ENCODE data around the gene PMS1.
"Not testable (repeated sequence)": the region's sequence is repeated elsewhere in the genome, so short reads cannot be mapped to it uniquely, and the experiment has no call there.

PMS1 gene

DNA sequence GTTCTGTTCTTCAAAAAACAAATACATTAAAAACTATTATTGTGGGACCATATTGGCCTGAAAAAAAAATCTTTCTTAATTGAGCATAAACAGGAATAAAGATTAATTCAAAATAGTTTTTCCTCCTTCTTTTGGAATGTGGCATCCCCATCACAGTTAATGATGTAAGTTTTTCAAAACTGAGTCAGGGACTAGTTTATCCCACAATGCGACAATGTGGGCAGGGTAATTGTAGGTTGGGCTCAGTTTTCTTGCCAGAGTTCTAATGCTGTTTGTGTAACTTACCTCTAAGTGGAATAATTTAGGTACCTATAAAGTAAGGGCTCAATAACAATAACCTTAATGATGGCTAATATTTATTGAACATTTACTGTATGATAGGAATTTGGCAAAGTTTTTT, 82.0 kb downstream of the PMS1 start:
- DNase-seq = no peak

DNA sequence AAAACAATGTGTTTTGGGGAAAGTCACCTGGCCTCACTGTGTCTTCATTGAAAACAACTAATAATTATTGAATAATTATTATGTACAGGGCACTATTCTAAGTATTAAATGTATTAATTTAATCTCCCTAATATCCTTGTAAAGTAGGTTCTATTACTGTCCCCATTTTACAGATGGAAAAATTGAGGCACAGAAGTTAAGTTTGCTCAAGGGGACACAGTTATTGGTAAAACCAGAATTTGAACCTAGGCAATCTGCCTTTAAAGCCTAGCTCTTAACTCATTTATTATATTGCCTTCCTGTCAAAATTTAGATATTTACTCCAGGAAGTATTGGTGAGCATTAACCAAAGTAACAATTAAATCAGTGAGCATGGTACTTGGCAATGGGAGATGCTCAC, 84.6 kb downstream of the PMS1 start:
- DNase-seq = no peak

DNA sequence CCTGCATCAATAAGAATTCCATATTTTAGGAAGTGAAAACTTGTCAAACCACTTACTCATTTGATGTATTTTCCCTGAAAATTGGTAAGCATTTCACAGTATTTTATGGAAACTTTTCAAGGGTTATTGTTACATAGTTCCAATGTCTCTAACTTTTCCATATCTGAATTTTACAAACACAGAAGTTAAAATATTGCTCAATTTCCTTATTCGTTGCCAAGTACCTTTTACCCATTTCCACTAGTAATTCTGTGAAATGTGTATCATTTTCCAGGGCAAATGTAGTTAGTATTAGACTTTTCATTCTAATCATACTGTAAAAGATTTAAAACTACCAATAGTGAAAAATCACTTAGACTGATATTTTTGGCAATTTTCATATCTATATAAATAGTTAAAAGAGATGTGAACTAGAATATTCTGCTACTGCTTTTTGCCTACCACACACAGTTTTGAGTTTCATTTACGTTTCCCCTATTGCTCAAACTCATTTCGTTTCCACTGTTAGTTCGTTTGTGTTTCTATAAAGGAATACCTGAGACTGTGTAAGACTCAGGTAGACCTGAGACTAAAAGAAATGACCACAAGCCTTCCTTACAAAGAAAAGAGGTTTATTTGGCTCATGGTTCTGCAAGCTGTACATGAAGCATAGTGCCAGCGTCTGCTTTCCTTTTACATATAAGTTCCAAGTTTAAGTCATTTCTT, 86.3 kb downstream of the PMS1 start:
- no peak for DNase-seq

DNA sequence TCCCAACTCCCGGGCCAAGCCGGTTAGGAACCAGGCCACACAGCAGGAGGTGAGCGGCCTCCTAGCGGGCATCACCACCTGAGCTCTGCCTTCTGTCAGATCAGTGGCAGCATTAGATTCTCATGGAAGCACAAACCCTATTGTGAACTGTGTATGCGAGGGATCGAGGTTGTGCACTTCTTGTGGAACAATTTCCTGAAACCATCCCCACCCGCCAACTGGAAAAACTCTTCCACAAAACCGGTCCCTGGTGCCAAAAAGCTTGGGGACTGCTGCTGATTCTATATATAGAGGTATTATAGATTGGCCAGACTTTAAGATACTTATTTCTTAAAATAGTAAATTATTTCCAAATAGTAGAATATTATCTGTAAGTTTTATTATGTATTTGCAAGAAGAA, 89.4 kb downstream of the PMS1 start:
- no peak for DNase-seq

DNA sequence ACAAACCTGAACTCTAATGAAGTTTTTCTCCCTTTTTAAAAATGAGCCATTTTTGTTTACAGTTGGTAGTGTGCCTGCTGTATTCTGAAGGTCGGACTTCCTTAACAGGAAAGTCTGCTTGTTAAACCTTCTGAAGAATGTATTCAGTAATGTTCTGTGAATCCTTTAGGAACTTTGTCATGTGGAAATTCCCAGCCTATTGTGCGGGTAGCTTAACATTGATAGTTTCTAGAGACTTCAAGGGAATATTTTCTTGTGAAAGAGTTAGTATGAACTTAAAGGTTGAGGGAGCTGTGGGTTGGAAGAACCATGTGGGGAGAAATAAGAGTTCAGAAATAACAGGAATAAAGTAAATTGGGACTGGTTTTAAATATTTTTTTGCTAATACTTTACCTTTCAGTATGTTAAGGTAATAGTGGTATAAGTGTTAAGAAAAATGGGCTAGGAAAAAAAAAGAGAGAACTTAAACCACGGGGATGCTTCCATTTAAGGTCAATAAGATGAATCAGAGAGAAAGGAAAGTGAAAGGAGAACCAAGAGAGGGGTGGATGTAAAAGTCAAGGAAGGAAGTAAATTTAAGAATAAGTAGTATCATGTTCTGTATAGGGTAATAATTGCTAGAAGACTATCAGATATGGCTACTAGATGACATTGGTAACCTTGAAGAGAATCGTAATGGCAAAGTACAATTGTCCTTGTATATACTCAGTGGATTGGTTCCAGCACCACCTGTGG, 90.5 kb downstream of the PMS1 start:
- DNase-seq = no peak

DNA sequence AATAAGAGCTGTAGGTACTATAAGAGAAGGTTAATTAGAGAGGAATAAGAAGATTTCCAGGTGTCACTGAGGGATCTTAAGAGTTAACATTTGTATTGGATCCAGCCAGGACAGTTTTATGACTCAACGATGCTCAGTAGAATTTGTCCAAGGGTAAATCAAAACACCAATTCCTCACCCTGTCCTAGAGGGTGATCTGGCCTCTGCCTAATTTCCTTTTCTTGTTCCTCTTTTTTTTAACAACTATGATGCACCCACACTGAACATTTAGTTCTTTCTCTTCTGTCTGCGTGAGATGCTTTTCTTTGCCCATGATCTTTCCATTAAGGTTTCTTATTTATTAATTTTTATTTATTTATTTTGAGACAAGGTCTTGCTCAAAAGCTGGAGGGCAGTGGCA, 92.0 kb downstream of the PMS1 start:
- no peak for DNase-seq

DNA sequence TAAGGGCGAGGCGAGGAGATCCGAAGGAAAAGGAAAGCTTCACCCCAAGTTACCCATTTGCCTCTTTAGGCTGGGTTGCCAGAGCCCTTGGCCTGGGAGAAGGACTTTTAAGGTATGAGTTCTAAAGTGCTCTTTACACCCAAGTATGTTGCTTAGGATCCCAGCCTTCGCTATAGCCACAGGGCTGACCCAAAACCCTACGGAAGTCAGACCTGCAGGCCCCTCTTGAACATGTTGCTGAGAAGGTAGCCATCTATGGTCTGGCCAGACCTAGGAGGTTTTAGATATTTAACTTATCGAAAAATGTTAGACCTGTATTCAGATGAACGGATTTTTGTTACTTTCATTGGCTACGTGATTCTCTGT, 95.4 kb downstream of the PMS1 start:
- DNase-seq = no peak

DNA sequence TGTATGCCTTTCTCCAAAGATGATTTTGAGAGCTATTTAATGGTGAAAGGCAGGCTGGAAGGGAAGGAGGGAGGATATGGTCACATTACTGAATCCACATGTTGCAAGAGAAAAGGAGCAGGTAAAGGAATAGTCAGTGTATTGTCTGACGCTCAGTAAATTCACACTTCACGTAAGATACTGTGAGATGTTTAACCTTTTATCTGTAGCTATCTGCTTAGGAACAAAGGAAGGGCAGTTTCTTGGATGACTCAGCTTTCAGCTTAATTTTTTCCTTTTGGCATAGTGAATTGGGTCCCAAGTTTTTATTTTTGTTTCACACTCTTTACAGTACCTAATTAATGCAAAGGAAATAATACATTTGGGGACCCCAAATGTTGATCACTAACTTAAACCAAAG, 96.2 kb downstream of the PMS1 start:
- no peak for DNase-seq

DNA sequence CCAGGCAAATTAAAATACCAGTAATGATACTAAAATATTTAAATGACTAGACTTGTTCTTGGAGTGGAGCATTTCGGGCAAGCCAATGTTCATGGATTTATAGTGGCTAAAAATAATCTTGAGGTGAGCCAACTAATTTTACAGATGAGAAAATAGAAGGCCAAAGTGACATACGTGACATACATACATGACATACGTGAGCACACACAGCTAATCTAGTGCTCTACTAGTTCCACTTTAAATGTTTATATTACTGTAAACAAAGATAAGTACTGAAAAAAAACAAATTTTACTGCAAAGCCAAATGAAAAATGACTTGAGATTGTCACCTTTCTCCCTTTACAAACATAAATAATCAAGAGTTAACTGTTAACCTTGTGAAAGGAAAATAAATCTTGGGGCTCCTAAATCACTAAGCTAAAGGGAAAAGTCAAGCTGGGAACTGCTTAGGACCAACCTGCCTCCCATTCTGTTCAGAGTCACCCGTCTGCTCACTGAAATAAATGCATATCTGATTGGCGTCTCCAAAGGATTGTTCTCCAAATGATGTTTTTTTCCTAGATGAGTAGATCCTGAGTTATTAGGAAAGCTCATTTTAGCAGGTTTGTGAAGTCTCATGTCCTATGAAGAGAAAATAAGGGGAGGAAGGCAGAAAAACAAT, 96.7 kb downstream of the PMS1 start:
- peak; percentile 4 for DNase-seq

DNA sequence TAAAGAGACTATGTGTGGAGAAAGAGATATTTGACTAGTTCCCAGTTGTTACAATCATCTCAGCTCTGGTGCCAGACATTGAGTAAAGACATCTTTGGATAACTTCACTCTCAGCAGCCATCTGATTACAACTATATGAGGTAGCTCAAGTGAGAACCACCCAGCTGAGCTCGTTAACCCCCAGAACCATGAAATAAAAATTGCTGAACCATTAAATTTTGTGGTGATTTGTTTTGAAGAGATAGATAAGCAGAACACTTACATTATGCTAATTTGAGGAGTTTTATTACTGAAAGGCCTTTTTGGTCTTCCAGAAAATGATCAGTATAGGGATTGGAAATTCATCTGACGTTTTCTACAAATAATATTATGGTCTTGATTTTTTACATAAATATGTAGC, 101.1 kb downstream of the PMS1 start:
- no peak for DNase-seq

DNA sequence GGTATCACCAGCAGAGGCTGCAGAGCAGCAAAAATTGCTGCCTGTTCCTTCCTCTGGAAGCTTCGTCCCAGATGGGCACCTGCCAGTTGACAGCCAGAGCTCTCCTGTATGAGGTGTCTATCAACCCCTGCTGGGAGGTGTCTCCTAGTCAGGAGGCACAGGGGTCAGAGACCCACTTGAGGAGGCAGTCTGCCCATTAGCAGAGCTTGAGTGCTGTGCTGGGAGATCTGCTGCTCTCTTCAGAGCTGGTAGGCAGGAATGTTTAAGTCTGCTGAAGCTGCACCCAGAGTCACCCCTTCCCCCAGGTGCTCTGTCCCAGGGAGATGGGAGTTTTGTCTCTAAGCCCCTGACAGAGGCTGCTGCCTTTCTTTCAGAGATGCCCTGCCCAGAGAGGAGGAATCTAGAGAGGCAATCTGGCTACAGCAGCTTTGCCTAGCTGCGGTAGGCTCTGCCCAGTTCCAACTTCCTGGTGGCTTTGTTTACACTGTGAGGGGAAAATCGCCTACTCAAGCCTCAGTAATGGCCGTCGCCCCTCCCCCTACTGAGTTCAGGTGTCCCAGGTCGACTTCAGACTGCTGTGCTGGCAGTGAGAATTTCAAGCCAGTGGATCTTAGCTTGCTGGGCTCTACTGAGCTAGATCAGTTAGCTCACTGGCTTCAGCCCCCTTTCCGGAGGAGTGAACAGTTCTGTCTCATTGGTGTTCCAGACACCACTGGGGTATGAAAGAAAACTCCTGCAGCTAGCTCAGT, 108.5 kb downstream of the PMS1 start:
- DNase-seq = not testable (repeated sequence)

DNA sequence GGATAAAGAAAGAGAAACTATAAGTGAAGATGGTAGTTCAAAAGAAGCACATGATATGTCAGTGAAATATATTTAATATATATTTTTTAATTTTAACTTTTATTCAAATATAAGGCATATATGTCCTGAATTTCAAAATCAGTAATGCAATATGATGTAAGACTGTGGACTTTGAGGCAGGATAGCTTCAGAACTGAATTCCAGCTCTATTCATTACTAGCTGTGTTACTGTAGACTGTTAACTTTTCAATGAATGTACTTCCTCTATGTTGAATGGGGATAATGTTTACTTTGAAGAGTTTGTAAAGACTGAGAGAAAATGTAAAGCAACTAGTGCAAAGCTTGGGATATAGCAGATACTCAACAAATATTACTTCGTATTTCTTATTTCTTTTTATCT, 112.6 kb downstream of the PMS1 start:
- no peak for DNase-seq

DNA sequence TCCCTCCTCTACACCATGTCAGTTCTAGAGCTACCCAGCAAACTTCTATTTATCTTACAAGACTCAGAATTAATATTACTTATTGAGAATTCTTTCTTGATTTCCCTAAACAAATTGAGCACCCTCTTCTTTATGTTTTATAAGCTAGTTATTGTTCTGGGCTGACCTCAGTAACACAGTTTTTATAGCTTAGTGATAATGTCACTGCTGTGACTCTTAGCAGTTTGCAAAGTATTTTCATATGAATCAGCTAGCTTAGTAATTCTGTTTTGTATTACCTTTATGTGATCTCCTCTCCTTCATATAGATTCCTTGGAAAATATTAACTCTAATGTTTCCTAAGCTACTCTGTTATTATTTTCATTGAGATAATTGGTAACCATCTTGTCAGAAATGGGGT, 114.9 kb downstream of the PMS1 start:
- no peak for DNase-seq

DNA sequence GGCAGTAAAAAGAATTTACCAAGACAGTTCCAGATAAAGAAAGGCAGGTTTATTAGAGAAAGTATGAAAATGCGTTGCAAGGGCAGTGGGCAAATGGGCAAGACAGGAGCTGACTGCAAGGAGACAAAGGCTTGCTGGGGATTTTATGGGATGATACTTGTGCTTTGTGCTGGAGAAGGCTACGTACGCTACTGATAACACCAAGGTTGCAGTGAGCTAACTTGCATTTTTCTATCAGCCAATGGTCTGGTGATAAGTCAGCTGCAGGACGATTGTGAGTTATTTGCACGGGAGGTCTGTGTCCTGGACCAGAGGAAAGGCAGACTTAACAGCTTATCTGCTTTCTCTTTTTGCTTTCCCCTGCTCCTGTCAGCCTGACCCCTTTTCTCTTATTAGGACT, 116.5 kb downstream of the PMS1 start:
- no peak for DNase-seq

DNA sequence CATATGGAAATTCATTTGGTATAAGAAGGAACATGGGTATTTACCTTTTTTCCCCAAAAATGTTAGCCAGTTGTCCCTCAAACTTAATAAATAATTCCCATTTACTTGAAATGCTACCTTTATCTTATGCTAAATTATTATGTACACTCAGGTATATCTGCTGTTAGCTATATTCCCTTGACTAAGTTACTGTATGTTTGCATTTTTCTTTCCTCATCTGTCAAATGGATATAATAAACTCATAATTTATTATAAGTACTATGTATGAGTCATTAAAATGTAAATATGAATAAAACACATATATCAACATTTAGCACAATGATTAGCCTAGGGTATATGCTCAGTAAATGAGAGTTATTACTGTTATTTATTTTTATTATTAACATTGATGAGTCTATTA, 117.4 kb downstream of the PMS1 start:
- DNase-seq = no peak

DNA sequence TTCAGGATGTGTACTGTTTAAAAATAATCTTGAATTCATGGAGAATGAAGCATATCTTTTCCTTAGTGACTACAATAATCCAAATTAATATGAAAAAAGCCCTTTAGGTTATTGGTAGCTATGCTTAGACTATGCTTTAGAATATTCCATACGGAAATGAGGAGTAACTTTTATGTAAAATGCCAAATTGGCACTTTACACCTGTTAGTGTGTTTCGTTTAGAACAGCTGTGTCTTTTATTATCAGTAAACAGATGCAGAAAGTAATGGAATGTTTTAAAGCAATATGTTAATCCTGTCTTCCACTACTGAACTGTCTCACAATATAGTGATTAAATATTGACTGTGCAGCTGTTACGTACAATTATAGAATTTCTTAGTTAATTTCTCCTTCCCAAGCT, 129.6 kb downstream of the PMS1 start:
- DNase-seq = no peak

DNA sequence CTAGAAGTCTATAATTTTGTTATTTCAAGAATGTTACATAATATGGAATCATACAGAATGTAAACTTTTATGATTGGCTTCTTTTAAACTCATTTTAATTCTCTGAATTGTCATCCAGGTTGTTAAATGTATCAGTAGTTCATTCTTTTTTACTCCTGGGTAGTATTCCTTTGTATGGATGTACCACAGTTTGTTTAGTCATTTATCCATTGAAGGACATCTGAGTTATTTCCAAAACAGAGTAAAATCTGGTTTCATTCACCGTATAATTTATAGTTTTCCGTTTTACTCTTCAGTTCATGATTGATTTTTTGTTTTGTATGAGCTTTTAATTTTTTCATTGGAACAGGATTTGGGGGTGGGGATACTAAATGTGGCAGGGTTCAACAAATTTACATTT, 132.4 kb downstream of the PMS1 start:
- DNase-seq = no peak

Data from NCI-H2171 treated with DMSO at 0.1 percent for 48 hours (cell line).